ENCODE measurements around the gene C12orf76.
"Not testable (repeated sequence)": the region's sequence is repeated elsewhere in the genome, so short reads cannot be mapped to it uniquely, and the experiment has no call there.

C12orf76 gene

GRCh38 chr12:110020956-110021355 lies 27.4 kb downstream of the C12orf76 start:
- DNase-seq: no peak

- peak; percentile 19 to 33 for DNase-seq
Observed at GRCh38 chr12:110015132-110015531, 33.2 kb downstream of the C12orf76 start.

- DNase-seq: no peak
Observed at GRCh38 chr12:110012659-110013058, 35.7 kb downstream of the C12orf76 start.

GRCh38 chr12:110012137-110012536 lies 36.2 kb downstream of the C12orf76 start:
- DNase-seq: no peak

GRCh38 chr12:110010853-110011723 lies 37.2 kb downstream of the C12orf76 start:
- no peak for DNase-seq

GRCh38 chr12:110008681-110009398 lies 39.5 kb downstream of the C12orf76 start:
- not testable (repeated sequence) for DNase-seq

- peak; percentile 89 to 92 for DNase-seq
Observed at GRCh38 chr12:110007881-110008280, 40.4 kb downstream of the C12orf76 start.

- DNase-seq: no peak
Observed at GRCh38 chr12:110006115-110006514, 42.2 kb downstream of the C12orf76 start.

GRCh38 chr12:110005319-110005973 lies 42.9 kb downstream of the C12orf76 start:
- no peak for DNase-seq

- no peak for DNase-seq
Observed at GRCh38 chr12:110004598-110004997, 43.7 kb downstream of the C12orf76 start.

GRCh38 chr12:110002676-110003515 lies 45.4 kb downstream of the C12orf76 start:
- no peak for DNase-seq

- no peak for DNase-seq
Observed at GRCh38 chr12:110001596-110001995, 46.7 kb downstream of the C12orf76 start.

- DNase-seq: peak in 1 of 2 experiments; percentile 7
Observed at GRCh38 chr12:109999983-110000505, 48.3 kb downstream of the C12orf76 start.

GRCh38 chr12:109999649-109999971 lies 48.7 kb downstream of the C12orf76 start:
- DNase-seq: no peak

- DNase-seq: peak; percentile 83 to 92
Observed at GRCh38 chr12:109998904-109999648, 49.2 kb downstream of the C12orf76 start, which contains the start of gene ANKRD13A. Gene ANKRD13A, plus strand, starts transcription at chr12:109999430. Its CDS starts 259 bp downstream, at chr12:109999689.

GRCh38 chr12:109998241-109998903 lies 50.0 kb downstream of the C12orf76 start:
- DNase-seq: no peak

GRCh38 chr12:109997393-109997792 lies 50.9 kb downstream of the C12orf76 start:
- DNase-seq: no peak

- no peak for DNase-seq
Observed at GRCh38 chr12:109996483-109996853, 51.9 kb downstream of the C12orf76 start.

- DNase-seq: peak; percentile 85 to 86
Observed at GRCh38 chr12:109995686-109996482, 52.4 kb downstream of the C12orf76 start, which contains the start of gene GIT2. Gene GIT2, minus strand, starts transcription at chr12:109996368. Its CDS starts 144 bp downstream, at chr12:109996224.

GRCh38 chr12:109995361-109995685 lies 53.0 kb downstream of the C12orf76 start:
- DNase-seq: peak in 1 of 2 experiments; percentile 39
